HepG2 (cell line): ENCODE data around the gene L3MBTL1. TPM values are rescaled to one million over a fixed set of nuclear protein-coding genes. Genes with fewer than 3 reads are reported as not detected.
A peak's percentile ranks its signal among the peaks of the same experiment; 100 is the strongest.

ENCODE experiments used
- ATF7 ChIP-seq, 2 experiments: fragments of 450-650 bp in 1 of 2; sonication (generic) in 1 of 2; formaldehyde crosslinking in 1 of 2; IDR thresholded peaks; 2 replicates each; pipeline versions ENCODE4 v1.4.0 to v1.6.1; 2016 to 2020; ENCODE audit warnings: antibody characterized with exemption in 1 of 2, mild to moderate bottlenecking in 1 of 2, missing genetic modification reagents in 1 of 2
- BHLHE40 ChIP-seq: IDR thresholded peaks from 2 replicates; pipeline ENCODE4 v1.6.1; 2011; ENCODE audit warnings: low read length, improper control_type of control experiment
- DNMT1 ChIP-seq: sonication (generic); formaldehyde crosslinking; IDR thresholded peaks from 2 replicates; pipeline ENCODE4 v1.5.1; 2020; ENCODE audit warnings: mild to moderate bottlenecking, missing genetic modification reagents
- FOXC1 ChIP-seq: sonication (generic); formaldehyde crosslinking; IDR thresholded peaks from 2 replicates; pipeline ENCODE4 v1.8.0; 2022; ENCODE audit warnings: mild to moderate bottlenecking, missing genetic modification reagents, borderline replicate concordance
- NAIF1 ChIP-seq: sonication (generic); formaldehyde crosslinking; IDR thresholded peaks from 2 replicates; pipeline ENCODE4 v1.5.0; 2020; ENCODE audit warnings: mild to moderate bottlenecking, missing genetic modification reagents, borderline replicate concordance
- PAX8 ChIP-seq: sonication (generic); formaldehyde crosslinking; IDR thresholded peaks from 2 replicates; pipeline ENCODE4 v1.8.0; 2022; ENCODE audit warnings: mild to moderate bottlenecking, missing genetic modification reagents, borderline replicate concordance
- RNF2 ChIP-seq: fragments of 450-650 bp; conservative IDR thresholded peaks from 2 replicates; pipeline ENCODE4 v1.6.1; 2016; ENCODE audit warnings: low read depth
- SP5 ChIP-seq: IDR thresholded peaks from 2 replicates; pipeline ENCODE4 v1.6.1; 2016; ENCODE audit warnings: low read depth, borderline replicate concordance
- SUZ12 ChIP-seq: fragments of 150-350 bp; IDR thresholded peaks from 2 replicates; pipeline ENCODE4 v1.6.1; 2014; ENCODE audit warnings: low read depth, low read length
- TCF7L2 ChIP-seq: IDR thresholded peaks from 2 replicates; pipeline ENCODE4 v1.6.1; 2011; ENCODE audit warnings: mild to moderate bottlenecking, low read depth, low read length, moderate library complexity
- ZFP41 ChIP-seq: sonication (generic); formaldehyde crosslinking; IDR thresholded peaks from 2 replicates; pipeline ENCODE4 v1.4.0; 2020; ENCODE audit warnings: mild to moderate bottlenecking, missing genetic modification reagents, borderline replicate concordance
- ZNF121 ChIP-seq: sonication (generic); formaldehyde crosslinking; IDR thresholded peaks from 2 replicates; pipeline ENCODE4 v1.5.0; 2020; ENCODE audit warnings: mild to moderate bottlenecking, missing genetic modification reagents
- ZNF256 ChIP-seq: sonication (generic); formaldehyde crosslinking; conservative IDR thresholded peaks from 2 replicates; pipeline ENCODE4 v1.4.0; 2020; ENCODE audit warnings: missing genetic modification reagents
- ZNF775 ChIP-seq: sonication (generic); formaldehyde crosslinking; IDR thresholded peaks from 2 replicates; pipeline ENCODE4 v1.4.0; 2020; ENCODE audit warnings: missing genetic modification reagents, mild to moderate bottlenecking, moderate library complexity, borderline replicate concordance
- ZNF780A ChIP-seq: sonication (generic); formaldehyde crosslinking; IDR thresholded peaks from 2 replicates; pipeline ENCODE4 v1.8.0; 2022; ENCODE audit warnings: mild to moderate bottlenecking, missing genetic modification reagents, moderate library complexity
- polyA plus RNA-seq, 8 experiments: library from polyadenylated mRNA; depleted of rRNA in 3 of 8; stranded (reverse) in 7 of 8; unstranded in 1 of 8; fragments of >200 nt; fragmentation: Illumina TruSeq in 4 of 8; extraction: Trizol in 4 of 8; gene quantifications; 2 replicates each; pipeline versions ENCODE4 v1.2.1 to v1.2.3, GENCODE V29; 2011 to 2016; ENCODE audit warnings: low read depth in 4 of 8, missing spikeins in 1 of 8, mixed read lengths in 1 of 8; ENCODE audit not compliant: insufficient read depth in 1 of 8
- total RNA-seq, 5 experiments: library from RNA; depleted of rRNA; stranded (reverse); fragments of >200 nt; fragmentation: Illumina TruSeq; extraction: Trizol; gene quantifications; 2 replicates each; pipeline ENCODE4 v1.2.3, GENCODE V29; 2016; ENCODE audit warnings: low read depth in 1 of 5
- TF ChIP-seq, protein P1 (sequence below): sonication (generic); formaldehyde crosslinking; IDR thresholded peaks from 2 replicates; pipeline ENCODE4 v1.8.1; 2023; ENCODE audit warnings: missing genetic modification reagents, inconsistent platforms, borderline replicate concordance
- TF ChIP-seq, protein P2 (sequence below): sonication (generic); formaldehyde crosslinking; IDR thresholded peaks from 2 replicates; pipeline ENCODE4 v1.4.0; 2020; ENCODE audit warnings: missing genetic modification reagents, borderline replicate concordance
- TF ChIP-seq, protein P3 (sequence below): sonication (generic); formaldehyde crosslinking; IDR thresholded peaks from 2 replicates; pipeline ENCODE4 v1.4.0; 2020; ENCODE audit warnings: missing genetic modification reagents
- TF ChIP-seq, protein P4 (sequence below): IDR thresholded peaks from 2 replicates; pipeline ENCODE4 v1.6.1; 2016; ENCODE audit warnings: missing genetic modification reagents, missing compliant biosample characterization

L3MBTL1 gene
- total and polyA plus RNA-seq, 2 of the 13 experiments (the other 11 are each of a cell fraction or from before 2014, with no cell fraction given), result 9.0 to 17.8 TPM

DNA sequence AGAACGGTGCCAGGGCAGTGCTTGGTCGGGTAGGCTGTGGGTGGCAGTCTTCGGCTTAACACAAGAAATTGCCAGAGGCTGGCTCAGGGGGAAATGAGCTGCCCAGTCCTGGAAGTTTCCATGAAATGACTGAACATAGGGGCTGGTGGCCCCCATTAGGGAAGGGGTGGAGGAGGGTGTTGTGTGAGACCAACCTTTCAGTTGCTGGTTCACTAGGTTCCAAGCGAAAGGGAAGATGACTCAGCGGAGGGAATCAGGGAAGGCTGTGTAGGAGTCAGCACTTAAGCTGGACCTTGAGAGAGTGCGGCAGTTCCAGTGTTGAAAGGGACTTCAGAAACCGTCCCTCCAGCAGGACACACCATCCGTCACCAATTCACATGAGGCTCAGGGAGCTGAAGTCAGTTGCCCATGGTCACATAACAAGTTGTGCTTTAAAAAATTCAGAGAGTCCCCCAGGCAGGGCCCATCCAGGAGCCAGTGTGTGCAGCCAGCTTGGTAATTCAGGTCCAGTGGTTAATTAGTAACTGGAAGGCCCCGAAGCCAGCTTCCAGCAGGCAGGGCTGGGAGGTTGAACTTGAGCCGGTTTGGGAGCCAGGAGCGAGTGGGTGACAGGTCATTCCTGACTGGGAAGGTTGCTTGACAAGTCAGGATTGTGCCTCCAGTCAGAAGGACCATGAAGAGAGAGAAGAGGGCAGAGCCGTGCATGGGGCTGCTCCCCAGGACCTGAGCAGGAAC, 51.1 kb downstream of the L3MBTL1 start, which contains the start of gene SGK2 (continued):
- TF ChIP-seq, protein P1, sequence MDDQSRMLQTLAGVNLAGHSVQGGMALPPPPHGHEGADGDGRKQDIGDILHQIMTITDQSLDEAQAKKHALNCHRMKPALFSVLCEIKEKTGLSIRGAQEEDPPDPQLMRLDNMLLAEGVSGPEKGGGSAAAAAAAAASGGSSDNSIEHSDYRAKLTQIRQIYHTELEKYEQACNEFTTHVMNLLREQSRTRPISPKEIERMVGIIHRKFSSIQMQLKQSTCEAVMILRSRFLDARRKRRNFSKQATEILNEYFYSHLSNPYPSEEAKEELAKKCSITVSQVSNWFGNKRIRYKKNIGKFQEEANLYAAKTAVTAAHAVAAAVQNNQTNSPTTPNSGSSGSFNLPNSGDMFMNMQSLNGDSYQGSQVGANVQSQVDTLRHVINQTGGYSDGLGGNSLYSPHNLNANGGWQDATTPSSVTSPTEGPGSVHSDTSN (CRISPR knock-in tag), result no peak
- TF ChIP-seq SP5 (CRISPR knock-in tag) (no peak), TCF7L2 (no peak), BHLHE40 (no peak; the same call in 1 of the 2 replicates), FOXC1 (CRISPR knock-in tag) (peak; percentile 86), SUZ12 (no peak), PAX8 (no peak), ZNF775 (CRISPR knock-in tag) (no peak; the same call in 1 of the 2 replicates), NAIF1 (CRISPR knock-in tag) (no peak; the same call in 1 of the 2 replicates), ZFP41 (peak; percentile 81; the same call in 1 of the 2 replicates), RNF2 (peak; percentile 16; the same call in 1 of the 2 replicates), ZNF256 (CRISPR knock-in tag) (no peak; the same call in 1 of the 2 replicates), ATF7 (IDR thresholded peaks at IDR 0.05) (no peak), ATF7 (CRISPR knock-in tag; IDR thresholded peaks at IDR 0.05) (no peak; the same call in 1 of the 2 replicates), ZNF121 (peak; percentile 54; the same call in 1 of the 2 replicates), ZNF780A (CRISPR knock-in tag) (no peak), DNMT1 (CRISPR knock-in tag) (no peak; the same call in 1 of the 2 replicates)
- TF ChIP-seq, protein P2, sequence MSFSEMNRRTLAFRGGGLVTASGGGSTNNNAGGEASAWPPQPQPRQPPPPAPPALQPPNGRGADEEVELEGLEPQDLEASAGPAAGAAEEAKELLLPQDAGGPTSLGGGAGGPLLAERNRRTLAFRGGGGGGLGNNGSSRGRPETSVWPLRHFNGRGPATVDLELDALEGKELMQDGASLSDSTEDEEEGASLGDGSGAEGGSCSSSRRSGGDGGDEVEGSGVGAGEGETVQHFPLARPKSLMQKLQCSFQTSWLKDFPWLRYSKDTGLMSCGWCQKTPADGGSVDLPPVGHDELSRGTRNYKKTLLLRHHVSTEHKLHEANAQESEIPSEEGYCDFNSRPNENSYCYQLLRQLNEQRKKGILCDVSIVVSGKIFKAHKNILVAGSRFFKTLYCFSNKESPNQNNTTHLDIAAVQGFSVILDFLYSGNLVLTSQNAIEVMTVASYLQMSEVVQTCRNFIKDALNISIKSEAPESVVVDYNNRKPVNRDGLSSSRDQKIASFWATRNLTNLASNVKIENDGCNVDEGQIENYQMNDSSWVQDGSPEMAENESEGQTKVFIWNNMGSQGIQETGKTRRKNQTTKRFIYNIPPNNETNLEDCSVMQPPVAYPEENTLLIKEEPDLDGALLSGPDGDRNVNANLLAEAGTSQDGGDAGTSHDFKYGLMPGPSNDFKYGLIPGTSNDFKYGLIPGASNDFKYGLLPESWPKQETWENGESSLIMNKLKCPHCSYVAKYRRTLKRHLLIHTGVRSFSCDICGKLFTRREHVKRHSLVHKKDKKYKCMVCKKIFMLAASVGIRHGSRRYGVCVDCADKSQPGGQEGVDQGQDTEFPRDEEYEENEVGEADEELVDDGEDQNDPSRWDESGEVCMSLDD, result no peak; the same call in 1 of the 2 replicates
- TF ChIP-seq, protein P3, sequence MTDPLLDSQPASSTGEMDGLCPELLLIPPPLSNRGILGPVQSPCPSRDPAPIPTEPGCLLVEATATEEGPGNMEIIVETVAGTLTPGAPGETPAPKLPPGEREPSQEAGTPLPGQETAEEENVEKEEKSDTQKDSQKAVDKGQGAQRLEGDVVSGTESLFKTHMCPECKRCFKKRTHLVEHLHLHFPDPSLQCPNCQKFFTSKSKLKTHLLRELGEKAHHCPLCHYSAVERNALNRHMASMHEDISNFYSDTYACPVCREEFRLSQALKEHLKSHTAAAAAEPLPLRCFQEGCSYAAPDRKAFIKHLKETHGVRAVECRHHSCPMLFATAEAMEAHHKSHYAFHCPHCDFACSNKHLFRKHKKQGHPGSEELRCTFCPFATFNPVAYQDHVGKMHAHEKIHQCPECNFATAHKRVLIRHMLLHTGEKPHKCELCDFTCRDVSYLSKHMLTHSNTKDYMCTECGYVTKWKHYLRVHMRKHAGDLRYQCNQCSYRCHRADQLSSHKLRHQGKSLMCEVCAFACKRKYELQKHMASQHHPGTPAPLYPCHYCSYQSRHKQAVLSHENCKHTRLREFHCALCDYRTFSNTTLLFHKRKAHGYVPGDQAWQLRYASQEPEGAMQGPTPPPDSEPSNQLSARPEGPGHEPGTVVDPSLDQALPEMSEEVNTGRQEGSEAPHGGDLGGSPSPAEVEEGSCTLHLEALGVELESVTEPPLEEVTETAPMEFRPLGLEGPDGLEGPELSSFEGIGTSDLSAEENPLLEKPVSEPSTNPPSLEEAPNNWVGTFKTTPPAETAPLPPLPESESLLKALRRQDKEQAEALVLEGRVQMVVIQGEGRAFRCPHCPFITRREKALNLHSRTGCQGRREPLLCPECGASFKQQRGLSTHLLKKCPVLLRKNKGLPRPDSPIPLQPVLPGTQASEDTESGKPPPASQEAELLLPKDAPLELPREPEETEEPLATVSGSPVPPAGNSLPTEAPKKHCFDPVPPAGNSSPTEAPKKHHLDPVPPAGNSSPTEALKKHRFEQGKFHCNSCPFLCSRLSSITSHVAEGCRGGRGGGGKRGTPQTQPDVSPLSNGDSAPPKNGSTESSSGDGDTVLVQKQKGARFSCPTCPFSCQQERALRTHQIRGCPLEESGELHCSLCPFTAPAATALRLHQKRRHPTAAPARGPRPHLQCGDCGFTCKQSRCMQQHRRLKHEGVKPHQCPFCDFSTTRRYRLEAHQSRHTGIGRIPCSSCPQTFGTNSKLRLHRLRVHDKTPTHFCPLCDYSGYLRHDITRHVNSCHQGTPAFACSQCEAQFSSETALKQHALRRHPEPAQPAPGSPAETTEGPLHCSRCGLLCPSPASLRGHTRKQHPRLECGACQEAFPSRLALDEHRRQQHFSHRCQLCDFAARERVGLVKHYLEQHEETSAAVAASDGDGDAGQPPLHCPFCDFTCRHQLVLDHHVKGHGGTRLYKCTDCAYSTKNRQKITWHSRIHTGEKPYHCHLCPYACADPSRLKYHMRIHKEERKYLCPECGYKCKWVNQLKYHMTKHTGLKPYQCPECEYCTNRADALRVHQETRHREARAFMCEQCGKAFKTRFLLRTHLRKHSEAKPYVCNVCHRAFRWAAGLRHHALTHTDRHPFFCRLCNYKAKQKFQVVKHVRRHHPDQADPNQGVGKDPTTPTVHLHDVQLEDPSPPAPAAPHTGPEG (CRISPR knock-in tag), result peak; percentile 61; the same call in 1 of the 2 replicates
- TF ChIP-seq, protein P4, sequence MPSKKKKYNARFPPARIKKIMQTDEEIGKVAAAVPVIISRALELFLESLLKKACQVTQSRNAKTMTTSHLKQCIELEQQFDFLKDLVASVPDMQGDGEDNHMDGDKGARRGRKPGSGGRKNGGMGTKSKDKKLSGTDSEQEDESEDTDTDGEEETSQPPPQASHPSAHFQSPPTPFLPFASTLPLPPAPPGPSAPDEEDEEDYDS, result peak; percentile 88
